A673 (cell line): ENCODE results near the gene KDM6B.

Experiments
- EZH2 ChIP-seq: fragments of 200-600 bp; sonication (generic); IDR thresholded peaks from 2 replicates; pipeline ENCODE4 v1.6.1; 2017; ENCODE audit warnings: borderline replicate concordance, low read depth, mild to moderate bottlenecking, mixed read lengths, antibody characterized with exemption, low read length; ENCODE audit not compliant: poor library complexity, severe bottlenecking
- TF ChIP-seq, protein P1 (sequence below): fragments of 300-800, 200-600 bp; sonication (generic); conservative IDR thresholded peaks from 2 replicates; pipeline ENCODE4 v1.5.1; 2017; ENCODE audit warnings: low read depth, mild to moderate bottlenecking, antibody characterized with exemption, low read length, moderate library complexity, mixed read lengths

- TF ChIP-seq, protein P1, sequence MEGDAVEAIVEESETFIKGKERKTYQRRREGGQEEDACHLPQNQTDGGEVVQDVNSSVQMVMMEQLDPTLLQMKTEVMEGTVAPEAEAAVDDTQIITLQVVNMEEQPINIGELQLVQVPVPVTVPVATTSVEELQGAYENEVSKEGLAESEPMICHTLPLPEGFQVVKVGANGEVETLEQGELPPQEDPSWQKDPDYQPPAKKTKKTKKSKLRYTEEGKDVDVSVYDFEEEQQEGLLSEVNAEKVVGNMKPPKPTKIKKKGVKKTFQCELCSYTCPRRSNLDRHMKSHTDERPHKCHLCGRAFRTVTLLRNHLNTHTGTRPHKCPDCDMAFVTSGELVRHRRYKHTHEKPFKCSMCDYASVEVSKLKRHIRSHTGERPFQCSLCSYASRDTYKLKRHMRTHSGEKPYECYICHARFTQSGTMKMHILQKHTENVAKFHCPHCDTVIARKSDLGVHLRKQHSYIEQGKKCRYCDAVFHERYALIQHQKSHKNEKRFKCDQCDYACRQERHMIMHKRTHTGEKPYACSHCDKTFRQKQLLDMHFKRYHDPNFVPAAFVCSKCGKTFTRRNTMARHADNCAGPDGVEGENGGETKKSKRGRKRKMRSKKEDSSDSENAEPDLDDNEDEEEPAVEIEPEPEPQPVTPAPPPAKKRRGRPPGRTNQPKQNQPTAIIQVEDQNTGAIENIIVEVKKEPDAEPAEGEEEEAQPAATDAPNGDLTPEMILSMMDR = no peak
- no peak for TF ChIP-seq EZH2
These were observed 36.0 kb upstream of the KDM6B start for GRCh38 chr17:7797976-7798375.
